Lung microvascular endothelial cell (primary cell): ENCODE measurements around the gene ZC3HAV1. TPM values are rescaled to one million over a fixed set of nuclear protein-coding genes. Genes with fewer than 3 reads are reported as not detected.
"Not testable (repeated sequence)": the region's sequence is repeated elsewhere in the genome, so short reads cannot be mapped to it uniquely, and the experiment has no call there.

Source experiments
- DNase-seq, 2 donors: peaks; one replicate each; pipeline versions ENCODE4 v3.0.0 to v3.0.0-alpha.2; 2010; ENCODE audit warnings: low read depth in 2 of 2
- total RNA-seq: library from RNA; depleted of rRNA; stranded (reverse); fragments of >200 nt; gene quantifications from 2 replicates; pipeline ENCODE4 v1.2.1, GENCODE V29; 2014

The ZC3HAV1 gene
- total RNA-seq, 1 donor from 2014 or later = 30.8 TPM

DNA sequence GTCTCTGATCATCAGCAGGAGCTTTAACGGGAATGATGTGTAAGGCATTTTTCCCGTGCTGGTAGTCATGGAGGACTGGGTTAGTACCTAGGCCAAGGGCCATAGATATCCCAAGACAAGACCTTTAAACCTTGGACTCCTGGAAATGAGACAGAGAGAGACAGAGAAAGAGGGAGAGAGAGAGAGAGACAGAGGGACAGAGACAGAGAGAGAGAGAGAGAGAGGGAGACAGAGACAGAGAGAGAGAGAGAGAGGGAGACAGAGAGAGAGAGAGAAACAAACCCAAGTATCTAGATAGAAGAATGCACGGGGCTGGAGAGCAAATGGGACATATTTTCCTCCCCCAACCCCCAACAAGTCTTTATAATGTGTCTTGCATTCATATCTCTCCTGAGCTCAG lies 22.3 kb downstream of the ZC3HAV1 start:
- DNase-seq = no peak

DNA sequence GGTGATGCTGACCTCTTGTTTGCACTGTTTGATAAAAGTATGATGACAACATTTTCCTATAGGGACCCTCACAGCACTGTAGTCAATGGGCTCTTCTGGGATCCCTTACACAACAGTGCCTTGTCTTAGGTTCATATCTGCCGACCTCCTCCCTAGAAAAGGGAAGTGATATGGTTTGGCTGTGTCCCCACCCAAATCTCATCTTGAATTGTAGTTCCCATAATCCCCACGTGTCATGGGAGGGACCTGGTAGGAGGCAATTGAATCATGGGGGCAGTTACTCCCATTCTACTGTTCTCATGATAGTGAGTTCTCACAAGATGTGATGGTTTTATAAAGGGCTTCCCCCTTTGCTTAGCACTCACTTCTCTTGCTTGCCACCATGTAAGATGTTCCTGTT lies 23.1 kb downstream of the ZC3HAV1 start:
- no peak for DNase-seq

DNA sequence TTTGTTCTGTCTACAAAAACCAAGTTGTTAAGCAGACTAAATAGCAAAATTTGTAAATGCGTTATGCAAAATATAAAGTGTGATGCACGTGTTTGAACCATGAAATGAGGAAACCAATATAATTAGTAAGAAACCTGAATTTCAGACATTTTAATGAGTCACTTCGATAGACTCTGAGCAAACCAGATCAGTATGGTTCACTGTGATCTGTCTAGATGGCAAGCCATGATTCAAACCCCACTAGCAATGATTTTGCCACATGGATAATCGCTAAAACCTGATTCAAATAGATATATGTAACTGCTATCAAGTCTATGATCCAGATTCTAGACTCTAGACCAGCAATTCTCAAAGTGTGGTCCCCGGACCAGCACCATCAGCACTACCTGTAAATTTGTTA lies 24.8 kb downstream of the ZC3HAV1 start:
- DNase-seq = no peak

DNA sequence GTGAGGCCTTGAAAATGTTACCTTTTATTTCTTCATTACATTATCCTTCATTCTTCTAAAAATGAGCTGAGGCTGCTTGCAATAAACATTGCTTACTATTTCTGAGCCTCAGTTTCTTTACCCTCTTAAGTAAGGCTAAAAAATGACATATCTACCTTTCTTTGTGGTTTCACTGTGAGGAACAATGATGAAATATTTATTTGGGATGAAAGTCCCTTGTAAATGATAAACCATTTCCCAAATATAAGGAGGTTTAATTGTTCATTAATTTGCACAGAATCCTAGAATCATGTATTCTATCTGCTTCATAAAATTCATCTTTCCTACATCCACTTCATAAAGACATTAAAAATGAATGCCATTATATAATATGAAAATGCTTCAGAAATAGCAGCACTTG lies 27.9 kb downstream of the ZC3HAV1 start:
- no peak for DNase-seq

DNA sequence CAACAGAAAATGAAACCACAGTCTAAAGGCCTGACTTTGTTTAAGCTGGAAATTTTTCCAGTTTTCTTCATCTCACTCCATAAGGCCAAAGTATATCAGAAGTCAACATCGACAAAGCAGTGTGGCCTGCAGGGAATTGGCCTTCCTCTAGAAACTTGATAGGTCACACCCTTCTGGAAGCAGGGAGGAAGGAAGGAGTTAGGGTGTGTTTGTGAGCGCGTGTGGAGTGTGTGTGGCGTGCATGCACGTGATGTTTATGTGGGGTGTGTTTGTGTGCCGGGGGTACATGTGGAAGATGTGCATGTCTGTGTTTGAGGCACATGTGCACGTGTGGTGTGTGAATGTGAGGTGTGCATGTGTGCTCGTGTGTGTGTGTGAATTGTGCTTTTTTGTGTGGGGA lies 28.6 kb downstream of the ZC3HAV1 start:
- DNase-seq = peak in 1 of 2 donors; percentile 15

DNA sequence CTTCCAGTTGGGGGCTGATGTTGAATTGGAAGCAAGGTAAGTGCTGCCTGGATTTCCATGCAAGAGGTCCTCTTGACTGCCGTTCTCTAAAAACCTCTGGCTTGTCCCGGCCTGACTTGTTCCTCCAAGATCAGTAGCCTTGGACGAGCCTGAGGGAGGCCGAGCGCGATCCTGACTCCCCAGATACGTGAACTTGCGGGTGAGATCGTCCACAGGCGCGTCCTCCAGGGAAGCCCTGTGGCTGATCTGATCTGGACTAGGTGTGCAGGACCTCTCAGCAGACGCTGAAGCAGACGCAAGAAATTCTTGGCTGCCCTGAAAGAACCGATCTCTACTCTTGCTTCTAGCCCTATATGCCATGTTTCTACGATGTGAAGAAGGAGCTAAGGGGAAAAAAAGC lies 29.7 kb downstream of the ZC3HAV1 start:
- DNase-seq = no peak

DNA sequence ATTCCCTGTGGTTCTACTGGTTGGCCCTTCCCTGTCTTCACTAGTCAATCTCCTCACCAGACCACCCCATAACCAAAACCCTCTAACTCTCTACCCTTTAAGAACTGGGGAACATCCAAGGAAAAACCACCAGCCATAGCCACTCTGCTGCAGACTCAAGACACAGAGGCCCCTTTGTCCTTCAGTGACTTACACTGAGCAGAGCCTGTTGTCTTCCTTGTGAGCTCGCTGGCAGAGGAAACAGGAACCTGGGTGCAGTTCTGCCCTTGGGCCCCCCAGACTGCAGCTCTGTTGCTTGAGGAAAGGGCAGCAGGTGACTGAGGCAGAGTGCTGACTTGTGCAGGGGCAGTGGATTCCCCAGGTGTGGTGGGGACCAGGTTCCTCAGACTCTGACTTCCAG lies 30.6 kb downstream of the ZC3HAV1 start:
- DNase-seq = no peak

DNA sequence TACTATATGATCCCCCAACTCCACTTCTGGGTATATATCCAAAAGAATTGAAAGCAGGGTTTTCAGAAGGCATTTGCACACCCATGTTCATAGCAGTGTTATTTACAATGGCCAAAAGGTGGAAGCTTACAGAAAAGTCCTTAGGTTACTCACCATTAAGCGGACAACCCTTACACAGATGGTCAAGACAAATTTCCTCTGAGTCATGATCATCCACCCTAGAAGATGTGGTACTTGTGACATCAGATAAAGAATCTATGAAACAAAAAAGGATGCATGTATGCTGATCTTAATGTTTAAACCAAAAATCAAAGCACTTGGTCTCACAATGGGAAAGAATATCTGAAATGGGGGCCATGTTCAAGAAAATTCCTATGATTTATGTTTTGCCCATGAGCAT lies 31.1 kb downstream of the ZC3HAV1 start:
- DNase-seq = peak in 1 of 2 donors; percentile 80

DNA sequence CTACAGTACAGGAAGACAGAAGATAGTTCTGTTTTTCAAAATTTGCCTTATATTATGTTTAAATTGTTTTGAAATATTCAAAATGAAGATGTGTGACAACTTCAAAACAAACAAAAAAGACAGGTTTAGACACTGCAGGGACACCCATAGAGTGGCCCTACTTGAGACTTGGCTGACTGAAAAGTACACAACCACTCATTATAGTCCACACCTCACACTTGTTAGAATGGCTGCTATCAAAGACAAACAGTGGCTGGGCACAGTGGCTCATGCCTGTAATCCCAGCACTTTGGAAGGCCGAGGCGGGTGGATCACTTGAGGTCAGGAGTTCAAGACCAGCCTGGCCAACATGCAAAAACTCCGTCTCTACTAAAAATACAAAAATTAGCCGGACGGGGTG lies 31.8 kb downstream of the ZC3HAV1 start:
- DNase-seq = not testable (repeated sequence)

DNA sequence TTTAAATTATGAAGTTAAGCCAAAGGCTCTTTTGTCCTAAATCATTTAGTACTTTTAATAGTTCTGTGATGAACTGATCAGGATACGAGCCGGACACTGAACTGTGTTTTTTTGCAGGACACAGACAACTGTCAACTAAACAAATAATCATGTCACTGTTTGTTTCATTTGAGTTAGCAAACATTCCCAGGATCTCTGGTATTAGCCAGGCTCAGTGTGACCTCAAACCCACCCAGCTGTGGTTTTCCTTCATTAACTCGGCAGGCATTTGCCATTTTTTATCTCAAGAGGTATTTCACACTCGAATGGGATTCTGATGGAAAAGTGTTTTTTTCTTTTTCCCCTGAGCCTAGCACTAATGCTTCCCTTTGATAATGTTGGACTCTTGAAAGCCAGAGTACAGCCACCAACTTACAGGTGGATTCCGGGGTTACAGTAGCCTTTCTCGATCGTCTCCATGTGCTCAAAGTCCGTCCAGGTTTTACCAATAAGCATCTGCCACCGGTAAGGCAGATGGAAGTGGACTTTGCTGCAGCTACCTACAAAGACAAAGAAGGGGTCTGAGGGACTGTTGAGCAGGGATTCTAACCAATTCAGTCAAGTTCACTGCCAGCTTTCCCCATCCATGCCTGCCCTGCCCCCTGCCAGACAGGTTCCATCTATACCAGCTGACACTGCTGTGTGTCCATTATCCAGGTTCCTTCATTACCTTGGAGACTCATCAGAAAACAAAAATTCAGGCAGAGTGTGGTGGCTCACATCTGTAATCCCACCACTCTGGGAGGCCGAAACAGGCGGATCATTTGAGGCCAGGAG lies 33.4 kb downstream of the ZC3HAV1 start:
- no peak for DNase-seq

DNA sequence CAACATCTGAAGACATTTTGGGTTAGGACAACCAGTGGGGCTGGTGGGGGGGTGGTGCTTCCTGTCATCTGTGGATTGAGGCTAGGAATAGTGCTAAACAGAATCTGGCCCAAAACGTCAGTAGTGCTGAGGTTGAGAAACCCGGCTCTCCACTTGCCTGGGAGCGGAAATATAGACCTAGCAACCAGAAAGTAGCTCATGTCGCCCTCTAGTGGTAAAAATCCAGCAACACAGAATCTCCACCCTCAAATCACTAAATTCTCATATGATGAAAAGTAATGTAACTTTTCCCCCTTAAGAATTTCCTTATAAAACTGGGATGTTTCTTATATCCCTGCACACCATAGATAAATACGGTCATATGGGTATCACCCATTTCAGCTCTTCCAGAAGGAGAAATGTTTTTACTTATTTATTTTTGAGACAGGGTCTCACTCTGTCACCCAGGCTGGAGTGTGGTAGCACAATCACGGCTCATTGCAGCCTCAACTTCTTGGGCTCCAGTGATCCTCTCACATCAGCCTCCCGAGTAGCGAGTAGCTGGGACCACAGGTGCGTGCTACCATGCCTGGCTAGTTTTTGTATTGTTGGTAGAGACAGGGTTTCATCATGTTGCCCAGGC lies 34.4 kb downstream of the ZC3HAV1 start:
- peak; percentile 82 to 86 for DNase-seq

DNA sequence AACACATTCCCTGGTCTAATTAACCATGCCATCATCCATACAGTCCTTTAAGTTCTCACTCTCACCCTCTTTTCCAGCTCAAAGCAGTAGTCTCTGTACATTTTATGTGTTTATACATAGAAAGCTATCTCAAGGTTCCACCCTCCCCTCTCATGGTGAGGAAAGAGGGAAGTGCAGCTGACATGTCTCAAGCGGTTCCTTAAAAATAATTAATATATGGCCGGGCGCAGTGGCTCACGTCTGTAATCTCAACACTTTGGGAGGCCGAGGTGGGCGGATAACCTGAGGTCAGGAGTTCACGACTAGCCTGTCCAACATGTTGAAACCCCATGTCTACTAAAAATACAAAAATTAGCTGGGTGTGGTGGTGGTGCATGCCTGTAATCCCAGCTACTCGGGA lies 36.7 kb downstream of the ZC3HAV1 start:
- no peak for DNase-seq

DNA sequence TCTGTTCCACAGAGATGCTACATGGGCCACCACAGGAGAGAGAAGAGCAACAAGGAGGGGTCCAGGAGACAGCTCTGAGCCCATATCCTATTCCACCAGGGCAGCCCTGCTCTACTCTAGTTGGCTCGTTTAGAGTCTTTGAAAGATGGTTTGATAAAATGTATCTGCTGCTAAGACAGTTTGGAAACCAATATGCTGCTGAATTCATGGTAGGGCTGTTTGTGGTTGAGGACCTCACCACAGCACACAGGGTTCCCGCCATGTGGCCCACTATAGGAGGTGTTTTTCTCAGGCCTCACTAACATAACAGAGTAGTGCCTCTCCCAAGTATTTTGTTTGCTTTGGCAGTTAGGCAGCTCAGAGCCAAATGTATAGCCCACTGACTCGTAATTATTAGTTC lies 37.8 kb downstream of the ZC3HAV1 start:
- no peak for DNase-seq

DNA sequence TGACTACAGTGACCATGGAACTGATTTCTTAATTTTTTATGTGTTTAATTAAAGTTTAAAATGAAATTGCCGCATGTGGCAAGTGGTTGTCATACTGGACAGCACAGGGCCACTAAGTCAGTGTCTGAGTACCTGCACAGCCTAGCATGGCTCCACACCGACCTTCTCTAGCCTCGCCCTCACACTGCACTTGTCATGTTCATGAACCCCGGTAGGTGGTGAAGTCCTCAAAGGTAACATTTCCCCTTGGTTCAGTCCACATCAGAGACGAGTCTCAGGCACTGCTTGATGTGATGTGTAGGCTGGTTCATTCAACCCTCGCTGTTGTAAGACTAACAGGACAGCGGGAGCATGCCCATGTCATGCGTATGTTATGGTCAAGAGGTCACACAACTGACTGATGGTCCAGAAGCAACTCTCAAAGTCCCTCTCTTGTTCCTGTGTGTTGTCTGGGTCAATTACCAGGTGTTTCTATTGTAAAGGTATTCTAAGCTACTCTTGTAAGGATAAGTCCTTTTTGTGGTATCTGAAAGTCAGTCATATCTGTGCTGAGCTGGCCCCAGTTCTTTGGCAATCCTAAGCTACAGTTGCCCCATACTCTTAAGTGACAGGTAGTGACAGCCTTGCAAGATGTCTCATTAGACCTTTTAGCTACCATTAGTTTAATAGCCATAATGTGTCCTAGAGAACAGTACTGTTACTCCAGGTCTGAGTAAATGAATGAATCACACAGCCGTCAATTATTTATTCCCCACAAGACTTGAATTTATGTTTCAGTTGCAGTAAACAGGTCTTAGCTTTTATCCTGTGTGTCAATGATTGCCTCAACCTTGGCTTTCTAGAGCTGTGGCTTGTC lies 40.7 kb downstream of the ZC3HAV1 start:
- no peak for DNase-seq

DNA sequence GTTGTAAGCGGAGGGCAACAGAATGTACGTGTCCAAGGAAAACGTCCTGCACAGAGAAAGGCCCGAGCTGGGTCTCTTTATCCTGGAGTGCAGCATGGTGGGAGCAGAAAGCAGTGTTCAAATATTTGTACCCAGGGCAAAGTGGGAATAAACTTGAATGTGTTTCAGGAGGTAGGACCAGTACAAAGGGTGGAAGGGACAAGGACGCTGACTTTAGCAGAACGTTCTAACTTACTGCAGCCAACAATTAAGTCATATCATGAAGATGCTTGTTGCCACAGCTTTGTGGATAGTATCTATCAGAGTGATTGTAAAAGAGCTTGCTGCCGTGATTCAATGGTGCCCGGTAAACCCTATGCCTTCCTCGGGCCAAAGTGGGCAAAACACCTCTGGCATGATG lies 43.2 kb downstream of the ZC3HAV1 start:
- no peak for DNase-seq

DNA sequence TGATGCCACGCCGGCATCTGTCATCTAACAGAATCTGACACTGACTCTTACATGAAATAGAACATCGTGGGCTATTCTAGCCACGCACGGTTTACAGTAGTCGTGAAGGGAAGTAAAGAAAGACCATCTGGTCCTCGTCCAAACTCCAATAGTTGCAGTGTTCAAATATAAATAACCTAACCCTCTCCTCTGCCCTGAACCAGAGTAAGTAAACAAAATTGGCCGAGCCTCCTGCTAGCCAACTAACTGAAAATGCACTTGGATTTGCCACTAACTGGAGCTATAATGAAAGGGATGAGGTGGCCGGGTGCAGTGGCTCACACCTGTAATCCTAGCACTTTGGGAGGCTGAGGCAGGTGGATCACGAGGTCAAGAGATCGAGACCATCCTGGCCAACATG lies 44.2 kb downstream of the ZC3HAV1 start:
- DNase-seq = no peak

DNA sequence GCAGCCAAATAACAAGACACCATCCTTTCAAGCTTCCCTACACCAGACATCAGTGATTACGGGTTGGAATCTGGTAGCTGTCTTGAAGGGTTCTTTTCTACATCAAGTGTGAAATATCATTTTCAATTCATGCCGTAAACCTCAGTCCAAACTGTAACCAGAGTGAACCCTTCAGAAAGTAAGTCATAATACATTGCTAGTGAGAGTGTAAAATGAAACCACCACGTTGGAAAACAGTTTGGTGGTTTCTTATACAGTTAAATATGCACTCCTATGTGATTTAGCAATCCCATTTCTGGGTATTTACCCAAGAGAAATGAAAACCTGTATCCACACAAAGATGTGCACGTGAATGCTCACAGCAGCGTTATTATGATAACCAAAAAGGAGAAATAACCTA lies 48.1 kb downstream of the ZC3HAV1 start:
- no peak for DNase-seq

DNA sequence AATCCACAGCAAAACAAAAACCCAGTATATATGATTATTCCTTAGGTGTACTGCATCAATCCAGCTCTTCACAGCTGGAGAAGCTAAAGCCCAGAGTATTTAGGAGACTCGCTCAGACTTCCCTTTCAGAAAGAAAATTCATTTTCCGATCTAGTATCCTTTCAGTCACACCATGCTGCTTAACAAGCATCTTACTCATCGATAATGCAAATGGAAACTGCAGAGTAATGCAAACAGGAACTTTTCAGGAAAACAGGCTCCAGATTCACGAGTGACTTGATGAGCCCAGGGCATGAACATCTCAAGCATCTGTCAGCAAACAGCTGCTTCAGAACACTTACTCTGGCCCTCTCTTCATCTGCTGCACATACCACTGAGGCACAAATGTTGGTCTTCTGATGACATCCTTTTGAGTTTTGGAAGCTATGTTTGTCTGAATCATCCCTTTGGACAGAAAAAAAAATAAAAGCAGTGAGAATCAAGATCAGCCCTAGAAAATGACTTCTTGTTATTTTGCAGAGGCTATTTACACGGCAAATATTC lies 48.8 kb downstream of the ZC3HAV1 start:
- DNase-seq = peak in 1 of 2 donors; percentile 16

DNA sequence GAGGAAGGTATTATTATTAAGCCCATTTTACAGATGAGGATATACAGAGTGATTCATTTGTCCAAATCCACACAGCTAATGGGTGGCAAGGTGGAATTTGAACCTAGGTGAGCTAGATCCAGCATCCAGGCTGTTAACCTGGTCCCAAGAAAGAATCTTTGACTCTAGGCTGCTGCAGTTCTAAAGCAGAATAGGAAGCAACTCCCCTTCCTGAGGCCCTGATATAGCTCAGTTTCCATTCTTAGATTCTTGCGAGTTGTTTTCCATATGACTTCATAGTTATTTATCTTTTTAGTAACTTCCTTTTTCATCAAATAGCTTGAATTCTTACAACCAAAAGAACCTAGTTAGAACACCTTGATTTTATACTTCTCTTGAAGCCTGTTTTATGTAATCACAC lies 49.6 kb downstream of the ZC3HAV1 start:
- peak; percentile 26 to 61 for DNase-seq

DNA sequence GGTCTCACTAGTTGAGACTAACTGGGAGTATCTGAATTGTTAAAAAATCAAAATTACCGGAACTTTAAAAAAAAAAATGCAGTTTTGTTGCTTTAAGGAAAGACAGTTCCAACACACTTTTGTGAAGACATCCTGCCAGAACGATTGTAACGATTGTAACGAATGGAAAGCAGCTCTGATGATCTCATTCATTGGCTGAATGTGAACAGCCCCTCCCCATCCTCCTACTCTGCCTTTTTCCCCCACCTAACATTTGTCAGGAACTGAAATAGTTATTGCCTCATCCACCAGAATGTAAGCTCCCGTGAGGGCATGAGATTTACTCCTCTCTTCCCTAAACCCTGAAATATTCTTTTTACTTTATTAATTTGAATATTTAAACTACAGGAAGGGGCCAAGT lies 50.6 kb downstream of the ZC3HAV1 start:
- peak; percentile 63 to 65 for DNase-seq

DNA sequence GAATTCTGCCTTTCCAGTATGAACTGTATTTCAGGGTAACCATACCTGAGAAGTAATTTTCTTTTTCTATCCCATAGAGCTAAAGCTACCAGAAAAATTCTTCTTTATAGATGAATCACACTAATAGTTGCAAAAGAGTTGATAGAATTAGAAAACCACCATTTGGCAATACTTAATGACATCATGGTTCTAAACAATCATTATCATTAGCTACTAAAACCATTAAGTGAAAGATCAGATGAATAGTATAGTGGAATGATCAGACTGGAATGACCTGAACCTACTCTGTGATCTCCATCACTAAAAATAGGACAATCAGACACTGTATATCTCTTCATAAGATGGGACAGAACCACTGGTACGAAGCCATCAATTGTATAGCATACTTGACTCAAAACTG lies 53.8 kb downstream of the ZC3HAV1 start:
- no peak for DNase-seq

DNA sequence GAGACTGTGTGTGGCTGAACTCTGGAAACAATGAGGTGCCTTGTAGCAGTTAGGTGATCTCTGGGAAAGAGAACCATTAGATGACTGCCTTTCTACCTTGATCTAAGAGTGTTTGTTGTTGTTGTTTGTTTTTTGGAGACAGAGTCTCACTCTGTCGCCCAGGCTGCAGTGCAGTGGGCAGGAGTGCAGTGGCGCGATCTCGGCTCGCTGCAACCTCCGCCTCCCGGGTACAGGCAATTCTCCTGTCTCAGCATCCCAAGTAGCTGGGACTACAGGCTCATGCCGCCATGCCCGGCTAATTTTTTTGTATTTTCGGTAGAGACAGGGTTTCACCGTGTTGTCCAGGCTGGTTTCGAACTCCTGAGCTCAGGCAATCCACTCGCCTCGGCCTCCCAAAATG lies 54.9 kb downstream of the ZC3HAV1 start:
- not testable (repeated sequence) for DNase-seq
